Activated CD8-positive, alpha-beta memory T cell treated with anti-CD3 and anti-CD28 coated beads for 48 hours (primary cell): ENCODE data around the gene LRP3.

Source experiments
- DNase-seq, 3 experiments: peaks; one replicate each; pipeline ENCODE4 v3.0.0-alpha.2; 2020; ENCODE audit warnings: low read depth in 2 of 3, low spot score in 2 of 3

LRP3 gene

GRCh38 chr19:33251076-33251475, 56.9 kb downstream of the LRP3 start:
- DNase-seq = no peak

- DNase-seq = no peak
Measured at GRCh38 chr19:33251526-33252090, 57.5 kb downstream of the LRP3 start.

- DNase-seq = no peak
Measured at GRCh38 chr19:33252418-33252962, 58.4 kb downstream of the LRP3 start.

- no peak for DNase-seq
Measured at GRCh38 chr19:33252971-33253370, 58.8 kb downstream of the LRP3 start.

- DNase-seq = no peak
Measured at GRCh38 chr19:33254245-33254824, 60.2 kb downstream of the LRP3 start.

- no peak for DNase-seq
Measured at GRCh38 chr19:33255781-33256180, 61.7 kb downstream of the LRP3 start.

GRCh38 chr19:33256261-33256660, 62.1 kb downstream of the LRP3 start:
- DNase-seq = no peak

GRCh38 chr19:33257828-33258227, 63.7 kb downstream of the LRP3 start:
- no peak for DNase-seq
